GM19351 (cell line): ENCODE measurements around the gene TMEM240.
"Not testable (repeated sequence)": the region's sequence is repeated elsewhere in the genome, so short reads cannot be mapped to it uniquely, and the experiment has no call there.

Experiments used
- ATAC-seq: cut with Tn5 transposase; IDR thresholded peaks from one replicate; pipeline ENCODE4 v1.9.1; 2021; ENCODE audit warnings: mild to moderate bottlenecking, moderate library complexity; ENCODE audit not compliant: unreplicated experiment

TMEM240 gene

DNA sequence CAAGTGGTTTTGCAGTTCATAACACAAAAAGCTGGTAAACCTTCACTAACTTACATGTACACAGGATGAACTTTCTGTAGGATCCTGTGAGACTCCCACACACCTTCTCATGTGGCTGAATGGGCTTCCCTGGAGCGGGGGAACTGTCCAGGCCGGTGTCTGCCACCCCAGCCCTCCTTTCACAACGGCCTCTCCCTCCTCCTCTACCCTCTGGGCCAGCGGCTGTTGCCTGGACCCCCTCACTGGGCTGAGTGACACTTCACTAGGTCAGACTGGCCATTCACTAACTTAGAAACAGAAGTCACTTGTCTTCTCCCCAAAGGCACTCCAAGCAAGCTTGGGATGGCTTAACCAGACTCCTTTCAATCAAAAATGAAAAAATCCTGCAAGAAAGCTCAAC lies 18.2 kb upstream of the TMEM240 start:
- no peak for ATAC-seq

DNA sequence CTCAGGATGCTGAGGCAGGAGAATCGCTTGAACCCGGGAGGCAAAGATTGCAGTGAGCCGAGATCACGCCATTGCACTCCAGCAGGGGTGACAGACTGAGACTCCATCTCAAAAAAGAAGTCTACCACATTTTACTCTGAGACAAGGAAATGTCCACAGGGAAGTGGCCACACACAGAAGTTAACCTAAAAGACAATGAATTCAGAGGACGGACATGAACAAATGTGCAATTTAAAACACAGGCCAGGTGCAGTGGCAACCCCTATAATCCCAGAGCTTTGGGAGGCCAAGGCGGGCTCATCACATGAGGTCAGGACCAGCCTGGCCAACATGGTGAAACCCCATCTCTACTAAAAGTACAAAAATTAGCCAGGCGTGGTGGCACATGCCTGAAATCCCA lies 17.3 kb upstream of the TMEM240 start:
- ATAC-seq = not testable (repeated sequence)

DNA sequence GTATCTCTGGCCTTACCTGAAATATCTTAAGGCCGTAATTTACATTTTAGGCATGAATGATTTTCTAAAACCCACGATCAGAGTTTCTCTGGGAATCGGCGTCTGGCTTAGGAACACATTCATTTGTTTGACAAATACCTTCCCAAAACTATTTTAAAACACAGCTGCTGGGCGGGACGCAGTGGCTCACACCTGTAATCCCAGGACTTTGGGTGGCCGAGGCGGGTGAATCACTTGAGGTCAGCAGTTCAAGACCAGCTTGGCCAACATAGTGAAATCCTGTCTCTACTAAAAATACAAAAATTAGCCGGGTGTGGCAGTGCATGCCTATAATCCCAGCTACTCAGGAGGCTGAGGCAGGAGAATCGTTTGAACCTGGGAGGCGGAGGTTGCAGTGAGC lies 16.5 kb upstream of the TMEM240 start:
- not testable (repeated sequence) for ATAC-seq

DNA sequence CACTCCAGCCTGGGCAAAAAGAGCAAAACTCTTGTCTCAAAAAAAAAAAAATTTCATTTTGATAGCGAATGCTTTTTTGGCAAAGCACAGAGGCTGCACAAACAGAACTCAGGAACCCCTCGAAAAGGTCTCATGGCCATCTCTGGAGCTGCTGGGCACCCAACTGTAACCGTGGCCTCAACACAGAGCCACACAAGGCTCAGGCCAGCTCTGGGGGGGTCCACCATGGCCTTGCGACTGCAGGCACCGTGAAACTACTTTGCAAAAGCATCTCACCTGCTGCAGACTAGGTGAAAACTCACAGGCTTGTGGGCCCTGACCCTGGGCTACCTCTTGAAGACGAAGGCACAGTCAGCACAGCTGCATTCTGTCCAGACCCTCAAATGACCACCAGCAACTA lies 16.1 kb upstream of the TMEM240 start:
- no peak for ATAC-seq

DNA sequence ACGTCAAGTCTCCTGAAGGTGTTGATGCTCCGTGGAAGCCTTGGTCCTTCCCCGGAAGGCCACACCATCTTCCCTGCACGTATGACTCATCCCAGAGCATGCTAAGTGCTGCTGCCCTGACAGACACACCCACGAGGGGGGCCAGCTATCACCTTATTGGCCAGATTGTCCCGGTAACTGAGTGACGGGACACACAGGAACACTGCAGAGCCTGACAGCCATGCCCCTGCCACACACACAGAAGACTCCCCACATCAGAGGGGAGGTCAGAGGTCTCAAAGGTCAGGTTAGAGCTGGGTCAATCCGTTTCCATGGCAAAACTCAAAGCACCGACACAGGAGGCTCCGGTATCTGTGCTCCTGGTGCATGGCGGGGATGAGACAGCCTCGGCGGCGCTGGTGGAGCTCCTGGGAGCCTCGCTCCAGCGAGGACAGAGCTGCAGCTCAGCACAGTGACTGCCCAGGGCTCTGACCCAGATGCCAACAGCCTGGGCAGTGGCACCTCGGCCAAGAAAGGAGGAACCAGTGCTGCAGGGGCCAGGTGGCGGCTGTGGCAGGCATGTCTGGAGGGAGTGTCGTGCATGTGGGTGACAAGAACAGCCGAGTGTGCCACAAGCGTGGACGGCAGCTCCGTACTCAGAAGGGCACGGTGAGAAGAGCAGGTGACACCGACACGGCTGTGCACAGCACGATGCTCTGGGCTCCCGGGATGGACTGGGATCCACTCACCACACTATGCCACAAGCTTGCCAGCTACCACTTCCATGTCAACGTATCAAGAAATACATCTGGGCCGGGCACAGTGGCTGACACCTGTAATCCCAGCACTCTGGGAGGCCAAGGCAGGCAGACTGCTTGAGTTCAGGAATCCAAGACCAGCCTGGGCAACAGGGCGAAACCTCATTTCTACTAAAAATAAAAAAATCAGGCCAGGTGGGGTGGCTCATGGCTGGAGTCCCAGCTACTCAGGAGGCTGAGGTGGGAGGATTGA lies 14.8 kb upstream of the TMEM240 start:
- ATAC-seq = no peak

GRCh38 chr1:1554550-1554925 lies 14.1 kb upstream of the TMEM240 start:
- no peak for ATAC-seq

DNA sequence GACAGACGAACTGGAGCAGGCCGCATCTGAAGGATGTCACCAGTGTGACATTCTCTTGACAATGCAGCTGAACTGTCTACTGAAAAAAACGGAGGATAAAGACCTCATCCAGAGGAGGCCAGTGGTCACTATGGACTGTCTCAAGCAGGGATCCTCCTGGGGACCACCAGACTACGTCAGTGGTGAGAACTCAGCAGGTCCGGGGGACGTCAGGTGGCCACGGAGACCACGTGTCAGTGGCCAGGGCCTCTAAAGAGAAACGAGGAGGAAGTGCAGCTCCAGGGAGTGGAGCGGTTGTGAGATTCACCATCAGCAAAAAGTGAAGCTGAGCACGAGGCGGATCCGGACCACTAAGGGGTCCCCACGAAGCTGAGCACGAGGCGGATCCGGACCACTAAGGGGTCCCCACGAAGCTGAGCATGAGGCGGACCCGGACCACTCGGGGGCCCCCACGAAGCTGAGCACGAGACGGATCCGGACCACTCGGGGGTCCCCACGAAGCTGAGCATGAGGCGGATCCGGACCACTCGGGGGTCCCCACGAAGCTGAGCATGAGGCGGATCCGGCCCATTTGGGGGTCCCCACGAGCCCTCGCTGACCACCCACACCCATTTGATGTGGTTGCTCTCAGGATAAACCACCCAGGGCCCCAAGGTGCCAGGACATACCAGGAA lies 13.5 kb upstream of the TMEM240 start:
- no peak for ATAC-seq

- no peak for ATAC-seq
Observed at GRCh38 chr1:1552263-1552639, 11.8 kb upstream of the TMEM240 start.

DNA sequence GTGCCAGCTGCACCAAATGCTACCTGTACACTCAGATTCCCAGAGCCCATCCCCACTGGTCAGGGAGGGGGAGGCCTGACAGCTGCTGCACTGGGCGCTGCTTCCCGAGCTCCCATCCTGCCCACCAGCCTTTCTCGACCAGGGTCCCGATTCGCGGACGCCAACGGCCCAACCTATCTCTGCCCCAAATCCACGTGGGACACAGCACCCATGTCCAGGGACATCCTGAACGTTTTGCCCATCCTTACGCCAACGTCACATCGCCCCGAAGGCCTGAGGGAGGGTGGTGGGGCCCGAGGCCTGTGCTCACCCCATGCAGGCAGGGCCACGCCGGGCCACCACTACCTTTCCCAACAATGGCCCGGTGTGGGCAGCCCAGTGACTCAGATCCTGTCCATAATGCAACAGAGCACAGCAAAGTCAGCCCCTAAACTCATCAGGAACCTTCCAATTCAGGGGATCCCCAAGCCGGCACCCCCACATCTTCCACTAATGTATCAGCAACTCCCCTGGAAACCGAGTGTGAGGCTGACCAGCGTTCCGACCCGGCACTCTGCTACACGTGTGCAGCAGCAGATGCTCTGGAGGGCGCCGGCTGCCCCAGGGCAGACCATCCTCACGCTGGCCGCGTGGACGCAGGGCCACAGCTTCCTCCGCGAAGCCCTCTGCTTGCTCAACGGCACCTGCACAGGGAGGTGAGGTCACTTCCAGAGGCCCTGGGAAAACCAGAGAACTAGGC lies 11.3 kb upstream of the TMEM240 start:
- no peak for ATAC-seq

- ATAC-seq = no peak
Observed at GRCh38 chr1:1550591-1551432, 10.4 kb upstream of the TMEM240 start.

DNA sequence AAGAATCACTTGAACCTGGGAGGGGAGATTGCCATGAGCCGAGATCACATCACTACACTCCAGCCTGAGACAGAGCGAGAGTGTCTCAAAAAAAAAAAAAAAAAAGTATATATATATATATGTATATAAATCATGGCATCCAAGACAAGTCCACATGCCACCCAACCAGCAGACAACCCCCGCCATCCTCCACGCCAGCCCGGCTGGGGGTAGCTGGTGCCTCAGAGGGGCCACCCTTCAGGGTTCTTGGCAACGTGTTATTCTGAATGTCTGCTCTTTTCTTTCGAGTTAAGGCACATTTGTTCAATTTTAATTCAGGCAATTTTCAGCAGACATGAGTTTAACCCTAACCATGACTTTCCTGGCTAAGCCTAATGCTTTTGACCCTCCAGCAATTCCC lies 9.7 kb upstream of the TMEM240 start:
- no peak for ATAC-seq

DNA sequence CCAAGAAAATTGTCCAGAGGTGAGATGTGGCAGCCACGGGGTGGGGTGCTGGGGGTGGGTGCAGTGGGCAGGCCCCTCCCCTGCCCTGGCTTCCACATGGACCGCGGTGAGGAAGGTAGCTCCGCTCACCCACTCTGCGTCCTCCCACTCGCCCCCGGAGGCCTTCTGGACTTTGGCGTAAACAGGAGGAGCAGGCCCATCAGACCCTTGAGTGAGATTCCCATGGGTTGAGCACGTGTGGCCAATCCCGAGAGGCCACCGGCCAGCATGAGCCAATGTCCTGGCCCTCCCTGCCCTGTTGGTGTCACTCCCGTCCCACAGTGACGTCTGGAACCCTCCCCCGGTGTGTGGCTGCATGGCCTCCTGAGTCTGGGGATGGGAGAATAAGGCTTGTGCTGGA lies 8.2 kb upstream of the TMEM240 start:
- ATAC-seq = no peak

GRCh38 chr1:1547476-1547875 lies 7.1 kb upstream of the TMEM240 start:
- ATAC-seq = no peak

- ATAC-seq = no peak
Observed at GRCh38 chr1:1547011-1547410, 6.6 kb upstream of the TMEM240 start.

DNA sequence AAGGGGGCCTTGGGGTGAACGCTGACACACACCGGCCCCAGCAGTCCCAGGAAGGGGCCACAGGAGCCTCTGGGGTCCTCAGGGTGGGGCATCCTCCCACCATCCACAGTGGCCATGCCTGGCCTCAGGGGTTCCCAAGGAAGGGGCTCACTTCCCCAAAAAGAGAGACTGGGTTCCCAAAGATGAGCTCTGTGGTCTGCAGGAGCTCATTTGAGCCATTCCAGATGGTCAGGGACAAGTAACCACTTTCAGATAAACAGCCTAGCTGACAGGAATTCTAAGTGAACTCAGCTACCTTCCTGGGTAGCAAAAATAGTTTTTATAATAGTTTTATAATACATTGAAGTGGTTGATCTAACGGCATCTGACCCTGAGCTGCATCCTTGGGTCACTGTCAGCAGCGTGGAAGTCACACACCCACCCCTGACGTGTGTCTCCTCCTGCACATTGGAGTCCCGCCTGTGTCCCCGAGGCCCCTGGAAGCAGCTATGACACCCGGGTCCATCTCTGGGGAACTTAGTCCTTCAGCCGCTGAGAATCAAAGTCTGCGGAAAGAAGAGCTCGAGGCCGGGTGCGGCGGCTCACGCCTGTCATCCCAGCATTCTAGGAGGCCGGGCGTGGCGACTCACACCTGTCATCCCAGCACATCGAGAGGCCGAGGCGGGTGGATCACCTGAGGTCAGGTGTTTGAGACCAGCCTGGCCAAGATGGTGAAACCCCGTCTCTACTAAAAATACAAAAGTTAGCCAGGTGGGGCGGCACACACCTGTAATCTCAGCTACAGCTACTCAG lies 5.7 kb upstream of the TMEM240 start:
- no peak for ATAC-seq

DNA sequence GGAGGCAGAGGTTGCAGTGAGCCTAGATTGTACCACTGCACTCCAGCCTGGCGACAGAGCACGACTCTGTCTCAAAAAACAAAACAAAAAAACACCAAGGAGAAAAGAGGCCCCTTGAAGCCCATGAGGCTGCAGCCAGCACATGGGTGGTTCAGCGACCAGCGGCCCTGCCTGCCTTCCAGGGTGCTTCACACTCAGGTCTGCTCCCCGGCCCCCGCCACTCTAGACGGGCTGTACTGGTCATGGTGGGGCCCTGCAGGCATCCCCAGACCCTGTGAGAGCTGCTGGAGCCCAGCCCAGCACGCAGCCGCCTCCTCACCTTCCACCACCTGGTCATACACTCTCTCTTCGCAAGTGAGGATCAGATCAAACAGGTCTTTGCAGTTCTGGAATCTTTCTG lies 4.1 kb upstream of the TMEM240 start:
- ATAC-seq = no peak

DNA sequence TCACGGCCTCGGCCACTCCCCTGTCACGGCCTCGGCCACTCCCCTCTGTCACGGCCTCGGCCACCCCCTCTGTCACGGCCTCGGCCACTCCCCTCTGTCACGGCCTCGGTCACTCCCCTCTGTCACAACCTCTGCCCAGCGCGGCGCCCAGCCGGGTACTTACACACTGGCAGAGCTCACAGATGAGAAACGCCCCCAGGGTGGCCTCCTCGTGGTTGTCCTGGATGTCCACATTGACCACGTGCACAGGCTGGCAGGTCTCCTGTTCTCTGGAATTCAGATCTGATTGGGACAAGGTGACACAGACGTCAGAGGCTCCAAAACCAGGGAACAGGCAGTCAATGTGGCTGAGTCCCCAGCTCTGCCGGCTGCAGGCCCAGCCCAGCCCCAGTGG lies 3.3 kb upstream of the TMEM240 start:
- ATAC-seq = no peak

DNA sequence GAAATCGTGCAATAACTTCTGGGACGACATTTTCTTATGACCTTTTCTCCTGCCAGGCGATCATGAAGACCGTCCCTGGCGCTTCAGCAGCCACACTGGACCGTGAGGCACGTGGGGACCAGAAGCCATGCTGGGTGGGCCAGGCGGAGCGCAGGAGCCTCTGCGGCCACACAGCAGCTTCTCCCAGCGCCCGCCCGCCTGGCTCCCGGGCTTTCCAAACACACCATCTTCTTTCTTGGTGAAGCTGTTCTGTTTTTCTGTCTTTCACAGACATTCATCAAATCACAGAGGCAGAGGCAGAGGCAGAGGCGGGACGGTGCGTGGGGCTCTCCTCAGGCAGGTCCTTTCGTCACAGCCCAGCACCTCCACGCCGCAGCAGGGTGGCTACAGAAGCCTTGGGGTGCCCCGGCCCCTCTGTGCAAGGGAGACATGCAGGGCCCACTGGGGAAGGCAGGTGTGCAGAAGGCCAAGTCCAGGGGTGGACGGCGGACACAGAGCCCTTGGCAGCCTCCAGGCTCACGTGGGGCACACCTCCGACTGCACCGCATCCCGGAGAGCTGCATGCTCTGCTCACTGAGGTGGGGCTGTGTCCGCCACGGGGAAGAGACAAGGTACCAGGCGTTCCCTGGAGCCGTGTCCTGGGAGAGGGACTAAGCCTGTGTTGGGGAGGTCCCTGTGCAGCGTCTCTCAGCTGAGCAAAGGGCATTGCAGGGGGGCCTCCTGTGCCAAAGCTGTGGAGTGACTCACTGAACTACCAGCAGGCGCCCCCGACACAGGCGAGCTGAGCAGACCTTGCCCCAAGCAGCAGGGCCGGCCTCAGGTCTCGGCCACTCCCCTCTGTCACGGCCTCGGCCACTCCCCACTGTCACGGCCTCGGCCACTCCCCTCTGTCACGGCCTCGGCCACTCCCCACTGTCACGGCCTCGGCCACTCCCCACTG lies 2.6 kb upstream of the TMEM240 start:
- ATAC-seq = no peak
